WERI-Rb-1 (cell line): ENCODE measurements around the gene ZNF224.

ENCODE experiments used
- DNase-seq: peaks from one replicate; pipeline ENCODE4 v3.0.0-alpha.2; 2020
- H3K27ac ChIP-seq: fragments of 250-450 bp; sonication (Bioruptor Pico); 2 replicates; pipeline ENCODE4 v1.5.1; 2020; ENCODE audit warnings: mild to moderate bottlenecking, moderate library complexity
- H3K27me3 ChIP-seq: fragments of 250-450 bp; sonication (Bioruptor Pico); 2 replicates; pipeline ENCODE4 v1.5.1; 2021; ENCODE audit warnings: mild to moderate bottlenecking, low read depth, moderate library complexity; ENCODE audit not compliant: insufficient read depth, severe bottlenecking
- H3K36me3 ChIP-seq: fragments of 250-450 bp; sonication (Bioruptor Pico); 2 replicates; pipeline ENCODE4 v1.5.1; 2020; ENCODE audit warnings: mild to moderate bottlenecking, moderate library complexity
- H3K4me3 ChIP-seq: 2 replicates; pipeline ENCODE4 v1.5.1; 2011; ENCODE audit warnings: low read depth, mild to moderate bottlenecking, control low read depth, low read length
- H3K9me3 ChIP-seq: fragments of 250-450 bp; sonication (Bioruptor Pico); 2 replicates; pipeline ENCODE4 v1.5.1; 2021; ENCODE audit warnings: mild to moderate bottlenecking, moderate library complexity; ENCODE audit not compliant: severe bottlenecking
- TF ChIP-seq, protein P1 (sequence below): IDR thresholded peaks from 2 replicates; pipeline ENCODE4 v1.5.1; 2011; ENCODE audit warnings: low read depth, mild to moderate bottlenecking, control low read depth, inconsistent platforms, low read length

The ZNF224 gene

DNA sequence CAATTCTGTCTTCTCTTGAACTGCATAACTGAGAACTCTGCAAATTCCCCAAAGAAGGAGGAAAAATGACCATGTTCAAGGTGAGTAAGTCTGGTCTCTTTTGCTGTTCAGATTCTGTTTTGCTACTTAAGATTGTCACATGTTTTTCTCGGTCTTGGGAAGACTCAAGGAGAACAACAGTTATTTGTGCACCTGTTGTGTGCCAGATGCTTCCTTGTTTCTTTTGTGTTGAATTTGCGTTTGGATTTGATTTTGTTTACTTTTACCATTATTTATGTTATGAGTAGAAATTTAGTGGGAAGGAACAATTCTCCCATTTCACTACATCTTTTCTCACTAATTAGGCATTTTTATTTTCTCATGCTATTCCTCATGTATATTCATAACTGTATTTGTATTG, 17.8 kb upstream of the ZNF224 start:
- H3K27ac ChIP-seq = no peak overlapping the region
- H3K4me3 ChIP-seq = no peak overlapping the region
- TF ChIP-seq, protein P1, sequence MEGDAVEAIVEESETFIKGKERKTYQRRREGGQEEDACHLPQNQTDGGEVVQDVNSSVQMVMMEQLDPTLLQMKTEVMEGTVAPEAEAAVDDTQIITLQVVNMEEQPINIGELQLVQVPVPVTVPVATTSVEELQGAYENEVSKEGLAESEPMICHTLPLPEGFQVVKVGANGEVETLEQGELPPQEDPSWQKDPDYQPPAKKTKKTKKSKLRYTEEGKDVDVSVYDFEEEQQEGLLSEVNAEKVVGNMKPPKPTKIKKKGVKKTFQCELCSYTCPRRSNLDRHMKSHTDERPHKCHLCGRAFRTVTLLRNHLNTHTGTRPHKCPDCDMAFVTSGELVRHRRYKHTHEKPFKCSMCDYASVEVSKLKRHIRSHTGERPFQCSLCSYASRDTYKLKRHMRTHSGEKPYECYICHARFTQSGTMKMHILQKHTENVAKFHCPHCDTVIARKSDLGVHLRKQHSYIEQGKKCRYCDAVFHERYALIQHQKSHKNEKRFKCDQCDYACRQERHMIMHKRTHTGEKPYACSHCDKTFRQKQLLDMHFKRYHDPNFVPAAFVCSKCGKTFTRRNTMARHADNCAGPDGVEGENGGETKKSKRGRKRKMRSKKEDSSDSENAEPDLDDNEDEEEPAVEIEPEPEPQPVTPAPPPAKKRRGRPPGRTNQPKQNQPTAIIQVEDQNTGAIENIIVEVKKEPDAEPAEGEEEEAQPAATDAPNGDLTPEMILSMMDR = no peak
- no peak for DNase-seq
- no peaks in the 10 kb centered on the region for H3K9me3 ChIP-seq
- H3K36me3 ChIP-seq = peaks cover 8% of the 10 kb centered on the region
- no peaks in the 10 kb centered on the region for H3K27me3 ChIP-seq

DNA sequence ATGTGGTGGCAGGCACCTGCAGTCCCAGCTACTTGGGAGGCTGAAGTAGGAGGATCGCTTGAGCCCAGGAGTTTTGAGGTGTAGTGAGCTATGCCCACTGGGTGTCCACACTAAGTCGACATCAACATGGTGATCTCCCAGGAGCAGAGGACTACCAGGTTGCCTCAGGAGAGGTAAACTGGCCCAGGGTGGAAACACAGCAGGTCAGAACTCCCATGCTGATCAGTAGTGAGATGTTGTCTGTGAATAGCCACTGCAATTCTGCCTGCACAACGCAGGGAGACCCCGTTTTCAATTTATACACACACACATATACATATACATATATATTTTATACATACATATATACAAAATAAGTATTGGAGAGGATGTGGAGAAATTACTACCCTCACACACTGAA, 2.1 kb upstream of the ZNF224 start:
- H3K36me3 ChIP-seq = peaks cover 3% of the 10 kb centered on the region
- H3K27ac ChIP-seq = no peak overlapping the region
- H3K4me3 ChIP-seq = no peak overlapping the region

DNA sequence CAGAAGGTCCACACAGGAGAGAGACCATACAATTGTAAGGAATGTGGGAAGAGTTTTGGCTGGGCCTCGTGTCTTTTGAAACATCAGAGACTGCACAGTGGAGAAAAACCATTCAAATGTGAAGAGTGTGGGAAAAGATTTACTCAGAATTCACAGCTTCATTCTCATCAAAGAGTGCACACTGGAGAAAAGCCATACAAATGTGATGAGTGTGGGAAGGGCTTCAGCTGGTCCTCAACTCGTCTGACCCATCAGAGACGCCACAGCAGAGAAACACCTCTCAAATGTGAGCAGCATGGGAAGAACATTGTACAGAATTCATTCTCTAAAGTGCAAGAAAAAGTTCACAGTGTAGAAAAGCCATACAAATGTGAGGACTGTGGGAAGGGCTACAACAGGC, 13.6 kb downstream of the ZNF224 start:
- no peaks in the 10 kb centered on the region for H3K27me3 ChIP-seq

More for the DNA sequence above, 2.1 kb upstream of the ZNF224 start:
- DNase-seq = no peak
- Histone ChIP-seq H3K27me3 (no peaks in the 10 kb centered on the region), H3K9me3 (no peaks in the 10 kb centered on the region)
- TF ChIP-seq, protein P1 = no peak

DNA sequence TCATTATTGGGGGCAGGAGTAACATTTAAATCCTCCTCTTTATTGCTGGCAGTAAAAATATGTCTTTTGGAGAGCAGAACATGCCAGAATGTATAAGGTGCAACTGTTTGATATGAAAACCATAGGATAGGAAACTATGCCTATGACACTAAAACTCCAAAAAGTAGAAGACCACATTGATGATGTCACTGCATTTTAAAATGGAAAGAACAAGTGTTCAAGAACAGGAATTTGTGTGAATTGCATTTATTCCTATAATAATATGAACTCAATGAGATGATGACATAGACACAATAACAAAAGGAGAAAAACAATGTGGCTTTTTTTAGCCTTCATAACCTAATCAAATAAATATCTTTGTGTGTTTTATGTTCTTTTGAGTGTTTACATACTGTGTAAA, 15.3 kb downstream of the ZNF224 start:
- peaks cover 19% of the 10 kb centered on the region for H3K36me3 ChIP-seq
- H3K27me3 ChIP-seq = no peaks in the 10 kb centered on the region
- H3K4me3 ChIP-seq = no peak overlapping the region
- H3K27ac ChIP-seq = no peak overlapping the region
- no peak for DNase-seq
- no peaks in the 10 kb centered on the region for H3K9me3 ChIP-seq
- TF ChIP-seq, protein P1 = no peak

More for the DNA sequence above, 13.6 kb downstream of the ZNF224 start:
- H3K4me3 ChIP-seq = no peak overlapping the region
- DNase-seq = no peak
- peaks cover 25% of the 10 kb centered on the region for H3K36me3 ChIP-seq
- no peaks in the 10 kb centered on the region for H3K9me3 ChIP-seq
- TF ChIP-seq, protein P1 = no peak
- no peak overlapping the region for H3K27ac ChIP-seq

DNA sequence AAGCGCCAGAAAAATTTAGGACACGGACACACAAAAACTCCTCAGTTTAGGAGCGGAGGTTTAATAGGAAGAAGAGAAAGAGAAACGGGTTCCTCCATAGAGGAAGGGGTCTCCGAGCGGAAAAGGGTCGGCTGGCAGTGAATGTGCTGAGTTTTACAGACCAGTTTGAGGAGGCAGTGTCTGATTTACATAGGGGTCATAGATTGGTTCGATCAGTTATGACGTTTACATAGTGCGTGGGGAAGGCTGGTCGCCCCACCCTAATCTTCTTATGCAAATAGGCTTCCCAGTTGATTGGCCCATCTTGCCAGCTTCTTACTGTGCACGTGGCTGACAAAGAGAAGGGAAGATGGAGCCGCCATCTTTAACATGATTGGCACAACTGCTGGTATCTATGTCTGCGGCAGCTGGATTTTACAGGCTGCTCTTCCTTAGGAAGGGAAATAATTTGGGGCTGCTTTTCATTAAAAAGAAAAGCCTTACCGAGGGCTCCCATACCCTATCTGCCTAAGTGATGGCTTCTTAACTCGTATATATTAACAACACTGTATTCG, 17.8 kb downstream of the ZNF224 start:
- peak; percentile 24 for DNase-seq
- peak overlapping the region; percentile 96 for H3K4me3 ChIP-seq

More for the DNA sequence above, 17.8 kb downstream of the ZNF224 start:
- Histone ChIP-seq H3K27me3 (no peaks in the 10 kb centered on the region), H3K27ac (no peak overlapping the region), H3K36me3 (peaks cover 18% of the 10 kb centered on the region), H3K9me3 (no peaks in the 10 kb centered on the region)
- TF ChIP-seq, protein P1 = no peak
